Measurements from ENCODE around the gene CRYBG2. TPM values are rescaled to one million over a fixed set of nuclear protein-coding genes. Genes with fewer than 3 reads are reported as not detected.

Gene CRYBG2
- total and polyA plus RNA-seq, 2 of the 13 experiments (the other 11 are each of a cell fraction or from before 2014, with no cell fraction given), result 1.3 to 2.9 TPM

GRCh38 chr1:26387447-26387846 is 33.5 kb upstream of the CRYBG2 start (continued):
- TF ChIP-seq ZNF407 (CRISPR knock-in tag; IDR thresholded peaks at IDR 0.05; ENCODE audit: not compliant biosample characterization), result no peak
- TF ChIP-seq ZNF451 (CRISPR knock-in tag; IDR thresholded peaks at IDR 0.05), result no peak
- TF ChIP-seq RFX1 (IDR thresholded peaks at IDR 0.05), result no peak
- TF ChIP-seq SP140L (CRISPR knock-in tag; IDR thresholded peaks at IDR 0.05; ENCODE audit: borderline replicate concordance), result no peak
- TF ChIP-seq ZNF33A (CRISPR knock-in tag; IDR thresholded peaks at IDR 0.05; ENCODE audit: borderline replicate concordance), result peak; percentile 44; the same call in 1 of the 2 replicates
- TF ChIP-seq ZNF383 (CRISPR knock-in tag; IDR thresholded peaks at IDR 0.05; ENCODE audit: borderline replicate concordance), result no peak
- no peak for TF ChIP-seq ZNF282 (IDR thresholded peaks at IDR 0.05; ENCODE audit: partially characterized antibody)
- TF ChIP-seq ZNF138 (CRISPR knock-in tag; IDR thresholded peaks at IDR 0.05; ENCODE audit: low read depth), result no peak
- no peak for TF ChIP-seq ZC3H13 (CRISPR knock-in tag; IDR thresholded peaks at IDR 0.05)
- peak; percentile 61 for TF ChIP-seq NFYC (CRISPR knock-in tag; IDR thresholded peaks at IDR 0.05)
- TF ChIP-seq TEAD2 (CRISPR knock-in tag; IDR thresholded peaks at IDR 0.05), result no peak
- no peak for TF ChIP-seq KDM4B (CRISPR knock-in tag; IDR thresholded peaks at IDR 0.05)
- TF ChIP-seq MBNL3 (CRISPR knock-in tag; conservative IDR thresholded peaks at IDR 0.05), result no peak
- peak; percentile 99 for TF ChIP-seq FOSL1 (CRISPR knock-in tag; IDR thresholded peaks at IDR 0.05; ENCODE audit: borderline replicate concordance)
- TF ChIP-seq ZNF441 (CRISPR knock-in tag; IDR thresholded peaks at IDR 0.05; ENCODE audit: borderline replicate concordance), result no peak
- TF ChIP-seq ZMAT3 (CRISPR knock-in tag; conservative IDR thresholded peaks at IDR 0.05), result 0 out of 2 replicates have a peak, but pooled peaks have one; percentile 32
- no peak for TF ChIP-seq MAFG (CRISPR knock-in tag; IDR thresholded peaks at IDR 0.05)
- TF ChIP-seq SRF (IDR thresholded peaks at IDR 0.05; ENCODE audit: low read depth, low read length), result no peak
- TF ChIP-seq ZNF501 (CRISPR knock-in tag; IDR thresholded peaks at IDR 0.05), result 0 out of 2 replicates have a peak, but pooled peaks have one; percentile 18
- no peak for TF ChIP-seq ZNF776 (CRISPR knock-in tag; IDR thresholded peaks at IDR 0.05)
- TF ChIP-seq AGO2 (optimal IDR thresholded peaks at IDR 0.05; ENCODE audit: low read depth, low read length), result no peak
- TF ChIP-seq ZNF678 (CRISPR knock-in tag; IDR thresholded peaks at IDR 0.05), result no peak
- TF ChIP-seq ZNF513 (CRISPR knock-in tag; conservative IDR thresholded peaks at IDR 0.05), result no peak
- no peak for TF ChIP-seq ZC3H4 (CRISPR knock-in tag; IDR thresholded peaks at IDR 0.05; ENCODE audit: borderline replicate concordance)
